ENCODE results near the gene ATG14.
"Not testable (repeated sequence)": the region's sequence is repeated elsewhere in the genome, so short reads cannot be mapped to it uniquely, and the experiment has no call there.

ATG14 gene

GRCh38 chr14:55350461-55350860 lies 61.2 kb downstream of the ATG14 start:
- no peak for DNase-seq

- no peak for DNase-seq
Observed at GRCh38 chr14:55349565-55349964, 62.1 kb downstream of the ATG14 start.

- DNase-seq, result no peak
Observed at GRCh38 chr14:55348766-55349453, 62.7 kb downstream of the ATG14 start.

- no peak for DNase-seq
Observed at GRCh38 chr14:55347748-55348147, 63.9 kb downstream of the ATG14 start.

GRCh38 chr14:55347040-55347439 lies 64.6 kb downstream of the ATG14 start:
- no peak for DNase-seq

- DNase-seq, result not testable (repeated sequence)
Observed at GRCh38 chr14:55344582-55345163, 67.0 kb downstream of the ATG14 start.

GRCh38 chr14:55341781-55342180 lies 69.8 kb downstream of the ATG14 start:
- DNase-seq, result no peak

GRCh38 chr14:55340482-55340881 lies 71.1 kb downstream of the ATG14 start:
- DNase-seq, result no peak

- no peak for DNase-seq
Observed at GRCh38 chr14:55339770-55340169, 71.9 kb downstream of the ATG14 start.

GRCh38 chr14:55336691-55337090 lies 74.9 kb downstream of the ATG14 start:
- DNase-seq, result no peak

GRCh38 chr14:55336162-55336561 lies 75.5 kb downstream of the ATG14 start:
- peak; percentile 22 for DNase-seq

GRCh38 chr14:55333711-55334485 lies 77.7 kb downstream of the ATG14 start:
- peak; percentile 8 for DNase-seq

- DNase-seq, result no peak
Observed at GRCh38 chr14:55332654-55333570, 78.7 kb downstream of the ATG14 start.

GRCh38 chr14:55329999-55330710 lies 81.5 kb downstream of the ATG14 start:
- DNase-seq, result no peak

GRCh38 chr14:55328317-55328716 lies 83.3 kb downstream of the ATG14 start:
- DNase-seq, result peak; percentile 15

- DNase-seq, result no peak
Observed at GRCh38 chr14:55327179-55327578, 84.5 kb downstream of the ATG14 start.

- DNase-seq, result no peak
Observed at GRCh38 chr14:55324812-55325211, 86.8 kb downstream of the ATG14 start.

- no peak for DNase-seq
Observed at GRCh38 chr14:55323910-55324309, 87.7 kb downstream of the ATG14 start.

- DNase-seq, result no peak
Observed at GRCh38 chr14:55318694-55319093, 92.9 kb downstream of the ATG14 start.

GRCh38 chr14:55317542-55318306 lies 93.9 kb downstream of the ATG14 start:
- DNase-seq, result no peak

GRCh38 chr14:55316564-55316963 lies 95.1 kb downstream of the ATG14 start:
- DNase-seq, result no peak
